ENCODE measurements around the gene RNF114.

Gene RNF114

DNA sequence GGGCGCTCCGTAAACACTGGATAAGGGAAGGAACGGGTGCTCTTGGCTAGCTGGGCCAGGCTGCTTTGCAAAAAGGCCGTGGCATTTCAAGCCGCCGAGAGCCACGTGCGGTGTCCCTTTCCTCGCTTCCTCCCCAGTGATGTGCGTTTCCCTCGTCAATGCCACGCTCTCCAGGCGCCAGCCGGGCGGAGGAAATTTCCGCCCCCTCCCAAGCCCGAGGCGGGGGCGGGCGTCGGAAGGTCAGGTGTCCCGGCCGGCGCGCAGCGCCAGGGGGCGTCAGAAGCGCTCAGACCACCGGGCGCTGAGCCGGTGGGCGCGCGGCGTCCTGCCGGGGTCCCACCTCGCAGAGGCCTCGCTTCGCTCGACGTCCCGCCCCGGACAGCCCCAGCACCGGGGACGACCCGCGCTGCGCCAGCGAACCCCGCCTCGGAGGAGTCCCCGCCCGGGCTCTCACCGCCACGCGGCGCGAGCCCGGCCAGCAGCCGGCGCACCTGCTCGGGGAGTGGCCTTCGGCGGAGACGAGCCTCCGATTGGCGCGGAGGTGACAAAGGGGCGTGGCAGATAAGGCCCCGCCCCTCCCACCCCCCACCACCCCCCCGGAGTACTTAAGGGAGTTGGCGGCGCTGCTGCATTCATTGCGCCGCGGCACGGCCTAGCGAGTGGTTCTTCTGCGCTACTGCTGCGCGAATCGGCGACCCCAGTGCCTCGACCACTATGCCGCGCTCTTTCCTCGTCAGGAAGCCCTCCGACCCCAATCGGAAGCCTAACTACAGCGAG, 46.3 kb downstream of the RNF114 start, which contains the start of gene SNAI1:
Gene SNAI1, plus strand, starts transcription at position 635 of the 777 bp plus-strand sequence. Its CDS starts 80 bp downstream, at position 715.
- in situ Hi-C loops (cut with HindIII; ENCODE audit: low pct_unique_long_range_greater_than_20kb, low sequenced_read_pairs): no loop called here

DNA sequence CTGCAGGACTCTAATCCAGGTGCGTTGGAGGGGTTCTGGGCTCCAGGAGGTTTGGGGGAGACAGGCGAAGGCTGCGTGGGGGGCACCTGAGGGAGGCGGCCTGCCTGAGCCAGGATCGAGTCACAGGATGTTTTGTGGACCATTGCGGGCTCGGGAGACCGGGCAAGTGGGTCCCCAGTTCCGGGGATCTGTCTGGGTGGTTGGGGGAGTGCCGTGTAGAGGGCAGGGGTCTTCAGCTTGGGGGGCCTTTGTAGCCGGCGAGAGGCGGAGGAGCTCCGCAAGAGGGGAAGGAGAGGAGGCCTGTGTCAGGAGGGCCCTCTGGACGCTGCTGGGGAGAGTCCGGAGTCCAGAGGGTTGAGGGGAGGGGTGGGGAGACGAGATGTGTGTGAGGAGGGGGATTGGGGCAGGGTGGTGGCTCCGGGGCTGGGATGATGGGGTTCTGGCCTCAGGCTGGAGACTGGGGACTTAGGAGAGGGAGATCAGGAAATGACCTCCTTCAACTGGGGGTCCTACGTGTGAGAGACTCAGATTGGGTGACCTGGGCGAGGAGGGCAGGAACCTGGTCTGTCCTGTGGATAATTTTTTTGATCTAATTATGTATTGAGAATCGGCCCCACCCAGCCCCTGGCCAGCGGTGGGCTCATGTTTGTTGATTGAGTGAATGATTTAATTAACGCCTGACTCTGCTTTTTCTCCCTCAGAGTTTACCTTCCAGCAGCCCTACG, 47.1 kb downstream of the RNF114 start:
- in situ Hi-C loops (cut with HindIII; ENCODE audit: low pct_unique_long_range_greater_than_20kb, low sequenced_read_pairs): no loop called here
- TF ChIP-seq JUND (IDR thresholded peaks at IDR 0.05; ENCODE audit: low read depth): no peak

More for the DNA sequence above, 46.3 kb downstream of the RNF114 start, which contains the start of gene SNAI1:
- DNase-seq (ENCODE audit: low read depth in 1 of 2, low spot score in 1 of 2): peak; percentile 93 to 100
- TF ChIP-seq JUND (IDR thresholded peaks at IDR 0.05; ENCODE audit: low read depth): no peak

DNA sequence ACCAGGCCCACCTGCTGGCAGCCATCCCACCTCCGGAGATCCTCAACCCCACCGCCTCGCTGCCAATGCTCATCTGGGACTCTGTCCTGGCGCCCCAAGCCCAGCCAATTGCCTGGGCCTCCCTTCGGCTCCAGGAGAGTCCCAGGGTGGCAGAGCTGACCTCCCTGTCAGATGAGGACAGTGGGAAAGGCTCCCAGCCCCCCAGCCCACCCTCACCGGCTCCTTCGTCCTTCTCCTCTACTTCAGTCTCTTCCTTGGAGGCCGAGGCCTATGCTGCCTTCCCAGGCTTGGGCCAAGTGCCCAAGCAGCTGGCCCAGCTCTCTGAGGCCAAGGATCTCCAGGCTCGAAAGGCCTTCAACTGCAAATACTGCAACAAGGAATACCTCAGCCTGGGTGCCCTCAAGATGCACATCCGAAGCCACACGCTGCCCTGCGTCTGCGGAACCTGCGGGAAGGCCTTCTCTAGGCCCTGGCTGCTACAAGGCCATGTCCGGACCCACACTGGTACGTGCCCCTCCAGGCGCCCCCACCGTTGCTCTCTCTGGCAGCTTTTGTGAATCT, 47.7 kb downstream of the RNF114 start:
- in situ Hi-C loops (cut with HindIII; ENCODE audit: low pct_unique_long_range_greater_than_20kb, low sequenced_read_pairs): no loop called here
- no peak for DNase-seq (ENCODE audit: low read depth in 1 of 2, low spot score in 1 of 2)
- TF ChIP-seq JUND (IDR thresholded peaks at IDR 0.05; ENCODE audit: low read depth): no peak

More for the DNA sequence above, 47.1 kb downstream of the RNF114 start:
- DNase-seq (ENCODE audit: low read depth in 1 of 2, low spot score in 1 of 2): no peak

DNA sequence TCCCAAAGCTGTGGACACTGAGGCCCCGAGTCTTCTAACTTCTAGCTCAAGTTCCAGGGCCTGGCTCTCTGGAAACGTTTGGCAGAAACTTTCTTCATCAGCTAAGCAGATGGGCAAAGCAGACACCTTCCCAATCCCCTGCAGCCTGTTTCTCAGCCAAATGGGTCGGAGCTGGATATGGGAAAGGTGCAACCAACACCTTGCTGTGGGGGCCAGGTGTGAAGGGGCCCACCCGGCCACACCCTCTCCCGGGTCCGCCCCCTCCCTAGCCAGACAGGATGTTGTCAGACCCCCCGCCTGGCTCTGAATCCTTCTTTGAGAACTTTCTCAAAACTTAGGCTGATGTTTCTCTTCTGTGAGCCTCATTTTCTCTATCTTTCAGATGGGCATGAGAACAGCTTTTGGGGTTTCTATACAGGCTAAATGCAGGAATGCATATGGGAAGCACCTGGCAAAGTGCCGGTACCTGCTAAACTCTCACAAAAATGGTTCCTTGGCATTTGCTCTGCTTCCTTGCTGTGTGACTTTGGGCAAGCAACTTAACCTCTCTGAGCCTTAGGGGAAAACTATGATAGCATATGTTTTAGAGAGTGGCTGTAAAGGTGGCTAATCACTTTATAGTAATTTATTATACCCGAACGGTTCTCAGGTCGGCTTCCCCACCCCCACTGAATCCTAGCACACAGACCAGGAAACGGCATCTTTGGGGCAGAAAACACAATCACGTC, 48.4 kb downstream of the RNF114 start:
- in situ Hi-C loops (cut with HindIII; ENCODE audit: low pct_unique_long_range_greater_than_20kb, low sequenced_read_pairs): no loop called here
- TF ChIP-seq JUND (IDR thresholded peaks at IDR 0.05; ENCODE audit: low read depth): no peak
- DNase-seq (ENCODE audit: low read depth in 1 of 2, low spot score in 1 of 2): no peak

DNA sequence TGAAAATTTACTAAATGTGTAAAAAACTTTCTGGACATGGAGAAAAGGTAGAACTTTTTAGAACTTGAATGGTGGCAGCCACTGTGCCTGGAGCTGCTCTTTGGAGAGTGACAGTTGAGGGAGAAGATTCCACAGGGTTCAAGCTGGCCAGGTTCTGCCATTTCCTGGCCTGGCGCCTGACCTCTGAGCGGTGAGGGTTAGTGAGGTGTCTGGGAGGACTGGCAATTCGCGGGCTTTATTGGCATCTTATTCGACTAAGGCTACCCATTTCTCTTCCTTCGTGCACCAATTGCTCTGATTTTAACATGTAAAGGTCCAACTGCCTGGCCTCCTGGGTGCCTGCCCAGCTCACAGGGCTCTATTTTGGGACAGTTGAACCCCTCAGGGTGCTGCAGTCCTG, 49.0 kb downstream of the RNF114 start:
- TF ChIP-seq JUND (IDR thresholded peaks at IDR 0.05; ENCODE audit: low read depth): no peak
- no peak for DNase-seq (ENCODE audit: low read depth in 1 of 2, low spot score in 1 of 2)
- in situ Hi-C loops (cut with HindIII; ENCODE audit: low pct_unique_long_range_greater_than_20kb, low sequenced_read_pairs): no loop called here

DNA sequence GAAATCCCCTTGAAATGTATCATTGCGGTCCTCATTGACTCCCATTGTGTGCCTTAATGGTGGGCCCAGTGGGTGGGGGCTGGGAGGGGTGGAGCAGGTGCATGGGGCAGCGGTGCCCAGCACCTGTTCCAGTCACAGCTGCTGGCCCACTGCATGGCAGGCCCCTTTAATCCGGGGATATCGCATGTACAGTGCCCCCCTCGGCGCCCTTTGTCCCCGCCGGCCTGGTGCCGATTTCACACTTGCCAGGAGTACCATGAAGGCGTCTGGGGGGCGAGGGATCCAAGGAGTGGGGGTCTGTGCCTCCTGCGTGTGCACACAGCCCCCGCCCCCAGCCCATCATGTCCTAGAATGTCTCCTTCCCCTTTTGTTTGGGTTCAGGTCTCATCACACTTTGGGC, 49.4 kb downstream of the RNF114 start:
- in situ Hi-C loops (cut with HindIII; ENCODE audit: low pct_unique_long_range_greater_than_20kb, low sequenced_read_pairs): no loop called here

DNA sequence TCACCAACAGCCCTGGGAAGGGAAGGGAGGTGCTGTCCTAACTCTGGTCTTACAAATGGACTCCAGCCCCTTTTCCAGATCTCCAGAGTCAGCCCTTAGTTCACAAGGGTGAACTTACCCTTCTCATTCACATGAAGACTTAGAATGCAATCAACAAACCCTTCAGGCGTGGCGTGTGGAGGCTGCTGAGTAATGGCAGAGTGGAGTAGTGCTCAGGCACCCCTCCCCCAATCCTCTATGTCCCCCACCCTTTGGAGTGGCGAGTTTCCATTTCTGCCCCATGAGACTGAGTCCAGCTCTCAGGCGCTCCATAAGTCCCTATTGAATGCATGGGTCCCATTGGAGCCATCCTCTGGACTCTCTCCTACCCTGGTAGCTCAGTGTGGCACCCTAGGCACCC, 49.9 kb downstream of the RNF114 start:
- DNase-seq (ENCODE audit: low read depth in 1 of 2, low spot score in 1 of 2): no peak
- in situ Hi-C loops (cut with HindIII; ENCODE audit: low pct_unique_long_range_greater_than_20kb, low sequenced_read_pairs): no loop called here
- TF ChIP-seq JUND (IDR thresholded peaks at IDR 0.05; ENCODE audit: low read depth): no peak

More for the DNA sequence above, 49.4 kb downstream of the RNF114 start:
- no peak for DNase-seq (ENCODE audit: low read depth in 1 of 2, low spot score in 1 of 2)
- TF ChIP-seq JUND (IDR thresholded peaks at IDR 0.05; ENCODE audit: low read depth): no peak

DNA sequence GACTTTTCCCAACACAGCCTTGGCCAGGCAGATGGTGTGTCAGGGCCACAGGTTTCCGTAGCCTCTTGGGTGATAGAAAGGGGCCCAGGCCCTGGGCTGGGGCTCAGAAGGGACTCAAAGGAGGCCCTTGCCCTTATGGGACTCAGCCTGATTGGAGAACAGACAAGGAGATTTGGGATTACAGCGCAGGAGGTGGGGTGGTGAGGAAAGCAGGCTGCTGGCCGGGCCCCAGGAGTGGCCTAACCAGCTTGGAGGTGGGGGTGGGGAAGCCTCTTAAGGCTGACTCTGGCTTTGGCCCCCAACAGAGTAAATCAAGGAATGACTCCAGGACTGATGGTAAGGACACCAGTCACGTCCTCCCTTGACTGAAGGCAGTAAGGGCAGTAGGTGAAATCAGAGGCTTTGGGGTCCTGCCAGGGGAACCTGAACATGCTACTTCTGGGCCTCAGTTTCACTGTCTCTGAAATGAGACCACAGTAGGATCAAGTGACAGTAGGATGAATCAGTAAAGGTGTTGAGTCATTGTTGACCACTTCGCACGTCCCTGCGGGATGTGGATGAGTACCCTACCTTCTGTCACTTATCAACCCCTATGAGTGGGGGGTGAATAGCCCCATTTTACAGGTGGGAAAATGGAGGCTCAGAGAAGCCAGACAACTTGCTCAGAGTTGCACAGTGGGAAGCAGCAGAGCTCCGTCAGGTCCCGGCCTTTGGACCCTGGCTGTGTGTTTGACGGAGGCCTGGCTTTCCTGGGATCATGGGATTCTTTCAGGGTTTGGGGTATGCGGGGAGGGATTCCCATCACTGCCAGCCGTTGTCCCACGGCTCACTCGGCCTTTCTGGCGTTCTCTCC, 51.0 kb downstream of the RNF114 start:
- TF ChIP-seq JUND (IDR thresholded peaks at IDR 0.05; ENCODE audit: low read depth): no peak
- no peak for DNase-seq (ENCODE audit: low read depth in 1 of 2, low spot score in 1 of 2)
- in situ Hi-C loops (cut with HindIII; ENCODE audit: low pct_unique_long_range_greater_than_20kb, low sequenced_read_pairs): no loop called here

DNA sequence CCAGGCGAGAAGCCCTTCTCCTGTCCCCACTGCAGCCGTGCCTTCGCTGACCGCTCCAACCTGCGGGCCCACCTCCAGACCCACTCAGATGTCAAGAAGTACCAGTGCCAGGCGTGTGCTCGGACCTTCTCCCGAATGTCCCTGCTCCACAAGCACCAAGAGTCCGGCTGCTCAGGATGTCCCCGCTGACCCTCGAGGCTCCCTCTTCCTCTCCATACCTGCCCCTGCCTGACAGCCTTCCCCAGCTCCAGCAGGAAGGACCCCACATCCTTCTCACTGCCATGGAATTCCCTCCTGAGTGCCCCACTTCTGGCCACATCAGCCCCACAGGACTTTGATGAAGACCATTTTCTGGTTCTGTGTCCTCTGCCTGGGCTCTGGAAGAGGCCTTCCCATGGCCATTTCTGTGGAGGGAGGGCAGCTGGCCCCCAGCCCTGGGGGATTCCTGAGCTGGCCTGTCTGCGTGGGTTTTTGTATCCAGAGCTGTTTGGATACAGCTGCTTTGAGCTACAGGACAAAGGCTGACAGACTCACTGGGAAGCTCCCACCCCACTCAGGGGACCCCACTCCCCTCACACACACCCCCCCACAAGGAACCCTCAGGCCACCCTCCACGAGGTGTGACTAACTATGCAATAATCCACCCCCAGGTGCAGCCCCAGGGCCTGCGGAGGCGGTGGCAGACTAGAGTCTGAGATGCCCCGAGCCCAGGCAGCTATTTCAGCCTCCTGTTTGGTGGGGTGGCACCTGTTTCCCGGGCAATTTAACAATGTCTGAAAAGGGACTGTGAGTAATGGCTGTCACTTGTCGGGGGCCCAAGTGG, 51.9 kb downstream of the RNF114 start:
- TF ChIP-seq JUND (IDR thresholded peaks at IDR 0.05; ENCODE audit: low read depth): no peak
- no peak for DNase-seq (ENCODE audit: low read depth in 1 of 2, low spot score in 1 of 2)
- in situ Hi-C loops (cut with HindIII; ENCODE audit: low pct_unique_long_range_greater_than_20kb, low sequenced_read_pairs): no loop called here

DNA sequence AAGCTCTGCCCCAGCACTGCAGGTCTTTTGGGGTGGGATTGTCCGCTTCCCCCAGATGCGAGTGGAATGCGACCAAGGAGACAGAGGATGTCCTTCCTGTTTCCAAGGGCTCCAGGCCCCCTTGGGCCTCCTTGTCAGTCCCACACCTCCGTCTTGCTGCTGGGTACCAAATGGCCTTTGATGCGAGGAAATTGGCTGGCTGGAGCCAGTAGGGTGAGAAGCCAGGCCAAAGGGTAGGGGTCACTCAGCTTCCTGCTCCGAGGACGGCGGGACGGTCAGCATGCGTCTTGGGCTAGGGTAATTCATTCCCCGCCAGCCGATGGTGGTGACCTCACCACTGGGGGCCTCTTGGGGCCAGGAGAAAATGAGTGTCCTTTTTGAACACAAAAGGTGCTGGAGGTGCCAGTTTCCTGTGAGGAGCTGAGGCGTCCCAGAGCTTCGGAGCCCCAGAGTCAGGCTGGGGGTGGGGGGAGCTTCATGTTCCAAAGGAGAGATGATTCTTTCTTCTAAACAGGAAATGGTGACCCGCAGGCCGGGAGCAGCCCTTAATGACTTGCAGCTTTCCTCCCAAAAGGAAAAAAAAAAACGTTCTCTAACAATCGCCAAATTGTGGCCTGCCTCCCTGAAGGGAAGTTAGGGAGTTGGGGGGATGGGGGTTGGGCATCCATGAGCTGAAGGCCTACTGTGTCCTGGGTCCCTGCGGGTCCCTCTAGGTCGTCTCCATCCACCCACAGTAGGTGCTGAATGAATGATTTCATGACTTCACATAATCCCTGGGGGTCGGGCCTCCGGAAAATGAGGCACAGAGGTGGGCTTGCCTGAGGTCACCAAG, 53.3 kb downstream of the RNF114 start:
- no peak for DNase-seq (ENCODE audit: low read depth in 1 of 2, low spot score in 1 of 2)
- in situ Hi-C loops (cut with HindIII; ENCODE audit: low pct_unique_long_range_greater_than_20kb, low sequenced_read_pairs): no loop called here
- no peak for TF ChIP-seq JUND (IDR thresholded peaks at IDR 0.05; ENCODE audit: low read depth)
